GM12872 (cell line): Measurements from ENCODE around the gene NBPF26.
A peak's percentile ranks its signal among the peaks of the same experiment; 100 is the strongest.
"Not testable (repeated sequence)": the region's sequence is repeated elsewhere in the genome, so short reads cannot be mapped to it uniquely, and the experiment has no call there.

Experiments
- TF ChIP-seq, protein P1 (sequence below): IDR thresholded peaks from 3 replicates; pipeline ENCODE4 v1.5.1; 2011; ENCODE audit warnings: low read depth, mild to moderate bottlenecking, low read length, moderate library complexity; ENCODE audit not compliant: insufficient read depth

Gene NBPF26

DNA sequence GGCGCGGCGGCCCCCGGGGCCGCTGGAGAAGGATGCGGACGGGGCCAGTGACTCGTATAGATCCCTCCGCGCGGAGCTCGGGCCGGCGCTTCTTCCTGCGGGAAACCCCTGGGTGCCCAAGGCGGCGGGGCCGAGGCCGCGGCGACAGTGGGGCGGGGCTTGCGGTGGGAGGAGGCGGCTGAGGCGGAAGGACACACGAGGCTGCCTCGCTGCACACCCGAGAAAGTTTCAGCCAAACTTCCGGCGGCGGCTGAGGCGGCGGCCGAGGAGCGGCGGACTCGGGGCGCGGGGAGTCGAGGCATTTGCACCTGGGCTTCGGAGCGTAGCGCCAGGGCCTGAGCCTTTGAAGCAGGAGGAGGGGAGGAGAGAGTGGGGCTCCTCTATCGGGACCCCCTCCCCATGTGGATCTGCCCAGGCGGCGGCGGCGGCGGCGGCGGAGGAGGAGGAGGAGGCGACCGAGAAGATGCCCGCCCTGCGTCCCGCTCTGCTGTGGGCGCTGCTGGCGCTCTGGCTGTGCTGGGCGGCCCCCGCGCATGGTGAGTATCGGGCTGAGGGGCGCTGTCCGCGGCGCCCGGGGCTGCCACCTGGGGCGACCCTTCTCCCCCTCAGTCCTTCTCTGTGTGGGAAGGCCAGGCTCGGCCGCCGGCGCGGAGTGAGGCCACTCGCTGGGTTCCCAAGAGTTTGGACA is at the start of gene NBPF26:
Gene NBPF26, plus strand, starts transcription at position 231 of the 688 bp plus-strand sequence.
- TF ChIP-seq, protein P1, sequence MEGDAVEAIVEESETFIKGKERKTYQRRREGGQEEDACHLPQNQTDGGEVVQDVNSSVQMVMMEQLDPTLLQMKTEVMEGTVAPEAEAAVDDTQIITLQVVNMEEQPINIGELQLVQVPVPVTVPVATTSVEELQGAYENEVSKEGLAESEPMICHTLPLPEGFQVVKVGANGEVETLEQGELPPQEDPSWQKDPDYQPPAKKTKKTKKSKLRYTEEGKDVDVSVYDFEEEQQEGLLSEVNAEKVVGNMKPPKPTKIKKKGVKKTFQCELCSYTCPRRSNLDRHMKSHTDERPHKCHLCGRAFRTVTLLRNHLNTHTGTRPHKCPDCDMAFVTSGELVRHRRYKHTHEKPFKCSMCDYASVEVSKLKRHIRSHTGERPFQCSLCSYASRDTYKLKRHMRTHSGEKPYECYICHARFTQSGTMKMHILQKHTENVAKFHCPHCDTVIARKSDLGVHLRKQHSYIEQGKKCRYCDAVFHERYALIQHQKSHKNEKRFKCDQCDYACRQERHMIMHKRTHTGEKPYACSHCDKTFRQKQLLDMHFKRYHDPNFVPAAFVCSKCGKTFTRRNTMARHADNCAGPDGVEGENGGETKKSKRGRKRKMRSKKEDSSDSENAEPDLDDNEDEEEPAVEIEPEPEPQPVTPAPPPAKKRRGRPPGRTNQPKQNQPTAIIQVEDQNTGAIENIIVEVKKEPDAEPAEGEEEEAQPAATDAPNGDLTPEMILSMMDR: not testable (repeated sequence)

DNA sequence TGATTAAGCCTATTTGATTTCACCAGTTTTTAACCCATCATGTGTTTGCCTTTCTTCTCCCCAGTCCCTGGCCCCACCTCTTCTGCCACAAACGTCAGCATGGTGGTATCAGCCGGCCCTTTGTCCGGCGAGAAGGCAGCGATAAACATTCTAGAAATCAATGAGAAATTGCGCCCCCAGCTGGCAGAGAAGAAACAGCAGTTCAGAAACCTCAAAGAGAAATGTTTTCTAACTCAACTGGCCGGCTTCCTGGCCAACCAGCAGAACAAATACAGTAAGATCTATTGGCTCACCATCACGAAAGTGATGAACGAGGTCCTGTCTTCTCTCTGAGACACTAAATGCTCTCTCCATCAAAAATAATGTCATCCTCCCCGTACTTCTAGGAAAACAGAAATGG is 88.1 kb downstream of the NBPF26 start:
- TF ChIP-seq, protein P1: peak; percentile 36; the same call in 1 of the 3 replicates

DNA sequence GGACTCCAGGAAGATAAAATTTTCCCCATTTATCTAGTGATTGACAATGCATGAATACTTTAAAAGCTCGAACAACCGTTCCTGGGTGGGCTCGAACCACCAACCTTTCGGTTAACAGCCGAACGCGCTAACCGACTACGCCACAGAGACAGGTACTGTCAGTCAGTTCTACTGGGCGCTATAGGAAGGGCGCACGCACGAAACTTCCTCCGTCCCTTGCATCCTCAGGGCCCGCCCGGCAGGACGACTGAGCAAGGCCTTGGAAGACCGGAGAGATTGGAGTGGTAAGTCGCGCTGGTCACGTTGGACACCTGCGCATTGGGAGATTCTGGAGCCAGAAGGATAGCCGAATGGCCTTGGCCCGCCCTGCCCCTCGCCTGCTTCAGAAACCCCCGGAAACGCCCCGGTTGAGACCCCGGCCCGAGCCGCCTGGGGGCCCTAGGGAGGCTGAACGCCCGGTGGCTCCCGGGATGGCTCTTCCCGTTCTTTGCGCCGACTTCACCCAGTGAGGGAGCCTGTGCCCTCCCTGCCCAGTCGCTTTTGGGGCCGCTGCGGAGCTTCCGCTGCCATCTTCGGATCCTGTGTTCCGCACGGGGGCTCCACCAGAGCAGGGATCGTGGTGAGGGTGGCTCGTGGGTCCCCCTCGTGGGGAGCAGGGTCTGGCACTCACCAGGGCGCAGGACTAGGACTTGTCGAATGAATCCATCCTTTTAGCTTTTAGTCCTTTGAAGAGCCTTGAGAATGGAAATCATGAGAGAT is 120.6 kb downstream of the NBPF26 start:
- TF ChIP-seq, protein P1: peak; percentile 26; the same call in 1 of the 3 replicates
